ENCODE data around the gene OR8K1.

OR8K1 gene

GRCh38 chr11:56394381-56394780, 48.5 kb downstream of the OR8K1 start:
- Histone ChIP-seq H3K9me3 (no peaks in the 10 kb centered on the region), H3K27ac (no peak overlapping the region), H3K4me1 (no peaks in the 10 kb centered on the region), H3K36me3 (no peaks in the 10 kb centered on the region), H4K20me1 (no peaks in the 10 kb centered on the region), H3K27me3 (no peaks in the 10 kb centered on the region), H3K4me3 (no peak overlapping the region), H3K4me2 (no peak overlapping the region), H3K9ac (no peak overlapping the region)
- no peak for TF ChIP-seq Cebpa-rat (IDR thresholded peaks at IDR 0.05)

DNA sequence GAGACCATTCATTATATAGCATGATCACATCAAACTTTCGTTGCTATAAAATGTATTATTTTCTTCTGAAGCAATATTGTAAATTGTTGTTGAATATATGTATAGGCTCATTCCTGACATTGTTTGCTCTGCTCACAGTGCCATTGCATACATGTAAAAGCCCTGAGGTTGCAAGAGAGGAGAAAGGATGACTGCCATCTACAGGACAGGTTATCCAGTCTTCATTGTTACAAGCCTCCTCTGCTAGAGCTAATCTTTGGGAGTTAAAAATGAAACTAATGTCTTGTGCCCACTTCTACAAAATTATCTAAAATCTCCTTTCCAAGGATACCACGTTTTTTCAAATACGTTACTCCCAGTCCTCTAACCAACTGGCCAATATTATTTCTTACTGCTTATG, 50.2 kb downstream of the OR8K1 start:
- no peak overlapping the region for H3K4me2 ChIP-seq
- no peak overlapping the region for H3K4me3 ChIP-seq
- no peaks in the 10 kb centered on the region for H3K4me1 ChIP-seq
- no peak overlapping the region for H3K27ac ChIP-seq
- H3K9me3 ChIP-seq, result no peaks in the 10 kb centered on the region
- no peaks in the 10 kb centered on the region for H4K20me1 ChIP-seq
- no peak overlapping the region for H3K9ac ChIP-seq
- TF ChIP-seq Cebpa-rat (IDR thresholded peaks at IDR 0.05), result no peak
- no peaks in the 10 kb centered on the region for H3K36me3 ChIP-seq
- H3K27me3 ChIP-seq, result no peaks in the 10 kb centered on the region
